BJ (cell line): ENCODE data around the gene ACAA1. TPM values are rescaled to one million over a fixed set of nuclear protein-coding genes. Genes with fewer than 3 reads are reported as not detected.

ENCODE experiments used
- CTCF ChIA-PET: fragments of 350-600 bp; formaldehyde crosslinking; extraction: SDS; loops from one replicate; lab custom pipeline; 2021; ENCODE audit warnings: antibody characterized with exemption, inconsistent platforms; lab: Yijun Ruan, JAX
- POLR2A ChIA-PET: fragments of 300-600 bp; sonication (Branson Sonifier 250); formaldehyde crosslinking; extraction: SDS; loops from one replicate; lab custom pipeline; 2021; ENCODE audit warnings: antibody characterized with exemption; lab: Charles Lee
- DNase-seq: peaks from one replicate; pipeline ENCODE4 v3.0.0-alpha.2; 2011; ENCODE audit warnings: low read depth
- H3K27me3 ChIP-seq: 2 replicates; pipeline ENCODE4 v1.6.0; 2011; ENCODE audit warnings: low read length; ENCODE audit not compliant: control insufficient read depth, insufficient read depth
- H3K36me3 ChIP-seq: 2 replicates; pipeline ENCODE4 v1.5.1; 2011; ENCODE audit warnings: low read length; ENCODE audit not compliant: control insufficient read depth, insufficient read depth
- H3K4me3 ChIP-seq: 2 replicates; pipeline ENCODE4 v1.5.1; 2011; ENCODE audit warnings: low read depth, mild to moderate bottlenecking, control low read depth, low read length
- polyA plus RNA-seq: library from polyadenylated mRNA; depleted of rRNA; stranded (reverse); fragments of >200 nt; gene quantifications from 2 replicates; pipeline ENCODE4 v1.2.3, GENCODE V29; 2011
- TF ChIP-seq, protein P1 (sequence below): IDR thresholded peaks from 2 replicates; pipeline ENCODE4 v1.5.1; 2011; ENCODE audit warnings: low read depth, mild to moderate bottlenecking, control low read depth, inconsistent platforms, low read length, moderate library complexity; ENCODE audit not compliant: insufficient read depth

The ACAA1 gene
- polyA plus RNA-seq, 1 experiment, result 81.8 TPM

DNA sequence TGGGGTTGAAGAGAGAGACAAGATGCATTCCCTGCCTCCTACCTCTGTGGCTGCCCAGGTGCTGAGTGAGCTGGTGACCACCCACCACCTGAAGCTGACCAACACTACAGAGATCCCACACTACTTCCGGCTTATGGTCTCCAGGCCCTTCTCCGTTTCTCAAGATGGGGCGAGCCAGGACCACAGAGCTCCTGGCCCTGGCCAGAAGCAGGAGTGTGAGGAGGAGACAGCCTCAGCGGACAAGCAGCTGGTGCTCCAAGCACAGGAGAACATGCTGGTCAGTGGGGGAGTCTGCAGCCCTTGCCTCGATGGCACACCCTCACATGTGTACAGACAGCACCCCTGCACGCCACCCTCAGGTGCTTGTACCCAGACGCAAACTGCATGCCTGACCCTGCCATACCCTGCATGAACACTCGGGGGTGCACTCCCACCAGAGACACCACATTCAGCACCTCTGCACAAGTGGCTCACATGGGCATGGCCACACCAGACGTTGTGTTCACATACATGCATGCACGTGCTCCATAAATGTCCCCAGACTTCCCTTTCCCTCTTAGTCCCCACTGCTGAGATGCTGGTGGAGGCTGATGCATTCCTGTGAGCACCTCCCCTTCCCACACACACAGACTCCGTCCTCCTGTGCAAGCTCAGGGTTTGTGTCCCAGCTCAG is 19.0 kb downstream of the ACAA1 start:
- TF ChIP-seq, protein P1, sequence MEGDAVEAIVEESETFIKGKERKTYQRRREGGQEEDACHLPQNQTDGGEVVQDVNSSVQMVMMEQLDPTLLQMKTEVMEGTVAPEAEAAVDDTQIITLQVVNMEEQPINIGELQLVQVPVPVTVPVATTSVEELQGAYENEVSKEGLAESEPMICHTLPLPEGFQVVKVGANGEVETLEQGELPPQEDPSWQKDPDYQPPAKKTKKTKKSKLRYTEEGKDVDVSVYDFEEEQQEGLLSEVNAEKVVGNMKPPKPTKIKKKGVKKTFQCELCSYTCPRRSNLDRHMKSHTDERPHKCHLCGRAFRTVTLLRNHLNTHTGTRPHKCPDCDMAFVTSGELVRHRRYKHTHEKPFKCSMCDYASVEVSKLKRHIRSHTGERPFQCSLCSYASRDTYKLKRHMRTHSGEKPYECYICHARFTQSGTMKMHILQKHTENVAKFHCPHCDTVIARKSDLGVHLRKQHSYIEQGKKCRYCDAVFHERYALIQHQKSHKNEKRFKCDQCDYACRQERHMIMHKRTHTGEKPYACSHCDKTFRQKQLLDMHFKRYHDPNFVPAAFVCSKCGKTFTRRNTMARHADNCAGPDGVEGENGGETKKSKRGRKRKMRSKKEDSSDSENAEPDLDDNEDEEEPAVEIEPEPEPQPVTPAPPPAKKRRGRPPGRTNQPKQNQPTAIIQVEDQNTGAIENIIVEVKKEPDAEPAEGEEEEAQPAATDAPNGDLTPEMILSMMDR, result peak; percentile 83
- Histone ChIP-seq H3K4me3 (no peak overlapping the region), H3K36me3 (peaks cover 13% of the 10 kb centered on the region), H3K27me3 (no peaks in the 10 kb centered on the region)
- ChIA-PET CTCF (interaction anchor here (0.7 to 6.3 kb wide), 10 partner anchors 10 to 374 kb away, joined by 3 to 39 read pairs (median 10); partner anchors contain the start of gene XYLB), POLR2A (no interaction called here)
- no peak for DNase-seq

DNA sequence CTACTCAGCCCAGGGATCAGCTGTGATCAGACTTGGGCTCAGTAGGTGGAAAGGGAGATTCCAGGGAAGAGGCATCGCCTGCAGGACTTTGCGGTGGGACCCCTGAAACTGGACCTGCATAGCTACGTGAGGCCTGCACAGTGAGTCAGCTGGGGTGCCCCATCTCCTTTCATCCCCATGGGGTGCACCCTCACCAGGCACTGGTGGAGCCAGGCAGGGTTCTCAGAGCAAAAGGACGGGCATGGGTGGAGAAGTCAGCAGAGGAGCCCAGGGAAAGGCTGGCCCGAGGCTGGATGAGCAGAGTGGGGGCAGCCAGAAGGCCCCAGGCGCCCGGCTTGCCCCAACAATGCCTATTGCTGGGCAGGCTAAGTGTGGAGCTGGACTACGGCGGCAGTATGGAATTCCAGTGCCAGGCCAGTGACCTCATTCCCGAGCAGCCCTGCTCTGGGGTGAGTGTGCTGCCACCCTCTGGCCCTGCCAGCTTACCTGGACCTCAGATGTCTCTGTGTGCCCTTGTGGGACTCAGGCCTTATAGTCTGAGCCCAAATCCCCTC is 19.7 kb downstream of the ACAA1 start:
- TF ChIP-seq, protein P1, result no peak
- DNase-seq, result no peak
- H3K27me3 ChIP-seq, result no peaks in the 10 kb centered on the region
- no peak overlapping the region for H3K4me3 ChIP-seq
- H3K36me3 ChIP-seq, result peaks cover 10% of the 10 kb centered on the region
- ChIA-PET POLR2A (no interaction called here), CTCF (interaction anchor here (0.7 to 6.3 kb wide), 12 partner anchors 10 to 375 kb away, joined by 3 to 39 read pairs (median 7); partner anchors contain the start of gene XYLB)

DNA sequence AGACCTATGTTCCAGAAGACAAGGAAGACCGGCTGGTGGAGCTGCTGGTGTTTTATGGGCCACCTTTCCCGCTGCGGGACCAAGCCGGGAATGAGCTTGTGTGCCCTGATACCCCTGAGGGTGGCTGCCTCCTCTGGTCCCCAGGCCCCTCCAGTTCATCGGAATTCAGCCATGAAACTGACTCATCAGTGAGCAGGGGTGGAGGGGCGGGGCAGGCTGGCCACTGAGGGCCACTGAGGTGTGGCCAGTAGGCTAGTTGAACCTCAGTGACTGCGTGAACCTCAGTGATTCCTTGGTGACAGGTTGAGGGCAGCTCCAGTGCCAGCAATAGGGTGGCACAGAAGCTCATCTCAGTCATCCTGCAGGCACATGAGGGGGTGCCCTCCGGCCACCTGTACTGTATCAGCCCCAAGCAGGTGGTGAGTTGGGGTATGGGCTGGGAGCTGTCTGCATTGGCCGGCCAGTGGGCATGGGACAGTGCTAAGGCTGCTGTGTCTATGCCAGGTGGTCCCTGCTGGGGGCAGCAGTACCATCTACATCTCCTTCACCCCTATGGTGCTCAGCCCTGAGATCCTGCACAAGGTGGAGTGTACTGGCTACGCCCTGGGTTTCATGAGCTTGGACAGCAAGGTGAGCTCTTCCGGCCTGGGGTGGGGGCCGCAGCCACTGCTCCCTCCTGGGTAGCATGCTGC is 20.3 kb downstream of the ACAA1 start:
- no peak overlapping the region for H3K4me3 ChIP-seq
- peaks cover 8% of the 10 kb centered on the region for H3K36me3 ChIP-seq
- DNase-seq, result no peak
- ChIA-PET POLR2A (no interaction called here), CTCF (interaction anchor here (0.7 to 6.3 kb wide), 9 partner anchors 9 to 375 kb away, joined by 3 to 39 read pairs (median 8); partner anchors contain the start of gene XYLB)
- H3K27me3 ChIP-seq, result no peaks in the 10 kb centered on the region
- TF ChIP-seq, protein P1, result no peak

- ChIA-PET POLR2A (no interaction called here), CTCF (interaction anchor here (1.2 to 6.3 kb wide), 4 partner anchors 14 to 364 kb away, joined by 5 to 39 read pairs (median 20); partner anchors contain the start of gene XYLB)
- Histone ChIP-seq H3K36me3 (peaks cover 6% of the 10 kb centered on the region), H3K27me3 (no peaks in the 10 kb centered on the region), H3K4me3 (no peak overlapping the region)
- DNase-seq, result no peak
- TF ChIP-seq, protein P1, result no peak
Measured at GRCh38 chr3:38115645-38116427, 21.1 kb downstream of the ACAA1 start.
